A549 (cell line): ENCODE data around the gene TMEM126A. TPM values are rescaled to one million over a fixed set of nuclear protein-coding genes. Genes with fewer than 3 reads are reported as not detected.

ENCODE experiments used
- ATOH8 ChIP-seq: fragments of 250-450 bp; sonication (Bioruptor Pico); IDR thresholded peaks from 2 replicates; pipeline ENCODE4 v1.5.0; 2020; ENCODE audit warnings: low read depth, mild to moderate bottlenecking, moderate library complexity
- BCL3 ChIP-seq: fragments of >200 bp; sonication (Bioruptor Twin); formaldehyde crosslinking; IDR thresholded peaks from 3 replicates; pipeline ENCODE4 v1.6.1; 2016
- CBX2 ChIP-seq: fragments of 200-600 bp; sonication (generic); IDR thresholded peaks from 2 replicates; pipeline ENCODE4 v1.6.1; 2016; ENCODE audit warnings: low read depth, mild to moderate bottlenecking, borderline replicate concordance
- CBX8 ChIP-seq: fragments of 200-600 bp; sonication (generic); IDR thresholded peaks from 2 replicates; pipeline ENCODE4 v1.6.1; 2016
- CEBPB ChIP-seq, 2 experiments: fragments of >200 bp in 1 of 2; sonication (Bioruptor Twin) in 1 of 2; formaldehyde crosslinking in 1 of 2; IDR thresholded peaks; 2 replicates each; pipeline ENCODE4 v1.6.1; 2012 to 2016
- CHD2 ChIP-seq: fragments of 150-350 bp; IDR thresholded peaks from 2 replicates; pipeline ENCODE4 v1.6.1; 2014; ENCODE audit warnings: low read length; ENCODE audit not compliant: partially characterized antibody
- EHF ChIP-seq: fragments of 250-450 bp; sonication (Bioruptor Pico); IDR thresholded peaks from 2 replicates; pipeline ENCODE4 v1.5.0; 2020; ENCODE audit warnings: mild to moderate bottlenecking
- ESRRA ChIP-seq: fragments of 150-350 bp; IDR thresholded peaks from 2 replicates; pipeline ENCODE4 v1.6.1; 2014; ENCODE audit warnings: mild to moderate bottlenecking, low read length, borderline replicate concordance
- FOSB ChIP-seq: fragments of 250-450 bp; sonication (Bioruptor Pico); IDR thresholded peaks from 2 replicates; pipeline ENCODE4 v1.5.0; 2020; ENCODE audit warnings: mild to moderate bottlenecking, moderate library complexity
- FOXS1 ChIP-seq: fragments of 250-450 bp; sonication (Bioruptor Pico); IDR thresholded peaks from 2 replicates; pipeline ENCODE4 v1.5.0; 2020; ENCODE audit warnings: mild to moderate bottlenecking, moderate library complexity
- GATA3 ChIP-seq: IDR thresholded peaks from 2 replicates; pipeline ENCODE4 v1.6.1; 2012; ENCODE audit warnings: borderline replicate concordance
- HDAC2 ChIP-seq: fragments of 200-600 bp; sonication (generic); IDR thresholded peaks from 2 replicates; pipeline ENCODE4 v1.6.1; 2016
- HES2 ChIP-seq: fragments of >200 bp; sonication (Bioruptor Twin); formaldehyde crosslinking; IDR thresholded peaks from 2 replicates; pipeline ENCODE4 v1.6.1; 2016
- HOXB13 ChIP-seq: fragments of 250-450 bp; sonication (Bioruptor Pico); IDR thresholded peaks from 2 replicates; pipeline ENCODE4 v1.5.0; 2020; ENCODE audit warnings: low read depth, mild to moderate bottlenecking, moderate library complexity
- JUNB ChIP-seq: fragments of >200 bp; sonication (Bioruptor Twin); formaldehyde crosslinking; IDR thresholded peaks from 2 replicates; pipeline ENCODE4 v1.6.1; 2016
- MAFK ChIP-seq: fragments of 450-650 bp; IDR thresholded peaks from 2 replicates; pipeline ENCODE4 v1.6.1; 2014; ENCODE audit not compliant: partially characterized antibody
- NFE2L2 ChIP-seq: fragments of 150-350 bp; conservative IDR thresholded peaks from 2 replicates; pipeline ENCODE4 v1.6.1; 2014; ENCODE audit warnings: low read length
- NPAS2 ChIP-seq: fragments of 250-450 bp; sonication (Bioruptor Pico); IDR thresholded peaks from 2 replicates; pipeline ENCODE4 v1.8.0; 2022; ENCODE audit warnings: mild to moderate bottlenecking, moderate library complexity, borderline replicate concordance
- NR3C1 ChIP-seq: fragments of >200 bp; sonication (Bioruptor Twin); formaldehyde crosslinking; IDR thresholded peaks from 3 replicates; pipeline ENCODE4 v1.6.1; 2017
- PBX3 ChIP-seq: IDR thresholded peaks from 2 replicates; pipeline ENCODE4 v1.6.1; 2012
- PHF8 ChIP-seq: fragments of 200-600 bp; sonication (generic); IDR thresholded peaks from 2 replicates; pipeline ENCODE4 v1.6.1; 2016; ENCODE audit warnings: low read depth, mild to moderate bottlenecking, antibody characterized with exemption, moderate library complexity, borderline replicate concordance
- RAD21 ChIP-seq, 2 experiments: fragments of >200 bp in 1 of 2; sonication (Bioruptor Twin) in 1 of 2; formaldehyde crosslinking in 1 of 2; IDR thresholded peaks in 1 of 2; conservative IDR thresholded peaks in 1 of 2; 2 replicates in 1 of 2; 3 replicates in 1 of 2; pipeline ENCODE4 v1.6.1; 2012 to 2018; ENCODE audit warnings: inconsistent platforms in 1 of 2
- RCOR1 ChIP-seq: fragments of 150-350 bp; IDR thresholded peaks from 2 replicates; pipeline ENCODE4 v1.6.1; 2014; ENCODE audit warnings: antibody characterized with exemption, low read length, low read depth
- SMC3 ChIP-seq: fragments of >200 bp; sonication (Bioruptor Twin); formaldehyde crosslinking; IDR thresholded peaks from 3 replicates; pipeline ENCODE4 v1.6.1; 2018; ENCODE audit warnings: inconsistent platforms
- TFCP2L1 ChIP-seq: fragments of 250-450 bp; sonication (Bioruptor Pico); IDR thresholded peaks from 2 replicates; pipeline ENCODE4 v1.5.0; 2021; ENCODE audit warnings: mild to moderate bottlenecking
- USF2 ChIP-seq: fragments of 450-650 bp; IDR thresholded peaks from 2 replicates; pipeline ENCODE4 v1.6.1; 2014; ENCODE audit warnings: antibody characterized with exemption
- ZC3H11A ChIP-seq: fragments of 450-650 bp; IDR thresholded peaks from 2 replicates; pipeline ENCODE4 v1.6.1; 2014; ENCODE audit warnings: antibody characterized with exemption, mild to moderate bottlenecking
- ZNF302 ChIP-seq: fragments of 250-450 bp; sonication (Bioruptor Pico); IDR thresholded peaks from 2 replicates; pipeline ENCODE4 v1.9.0; 2021; ENCODE audit warnings: inconsistent platforms, mild to moderate bottlenecking, moderate library complexity
- polyA plus RNA-seq, 4 experiments: library from polyadenylated mRNA; depleted of rRNA in 3 of 4; stranded (reverse); fragments of >200 nt; fragmentation: RNase III in 1 of 4; extraction: RNeasy Plus Mini Kit Qiagen cat#74134 plus additional on column Dnase treatment in 1 of 4; gene quantifications; 2 replicates in 3 of 4; 3 replicates in 1 of 4; pipeline ENCODE4 v1.2.3, GENCODE V29; 2011 to 2017

TMEM126A gene
- polyA plus RNA-seq, 2 of the 4 experiments (the other 2 are of a cell fraction) = 74.9 to 123 TPM

GRCh38 chr11:85664615-85665481 is 17.1 kb downstream of the TMEM126A start, which contains the start of gene CREBZF (continued):
- TF ChIP-seq BCL3 (peak; percentile 92), EHF (no peak), MAFK (peak; percentile 100), CHD2 (peak; percentile 91), HES2 (no peak), PHF8 (peak; percentile 99), ZC3H11A (no peak), PBX3 (no peak), RAD21 (conservative IDR thresholded peaks at IDR 0.05 in 1 of 2, IDR thresholded peaks at IDR 0.05 in 1 of 2) (no peak), NFE2L2 (peak; percentile 97), ZNF302 (no peak; the same call in 1 of the 2 replicates), NPAS2 (no peak), NR3C1 (no peak), HDAC2 (no peak), CBX8 (peak; percentile 50; the same call in 1 of the 2 replicates), FOXS1 (CRISPR knock-in tag) (no peak), FOSB (0 out of 2 replicates have a peak, but pooled peaks have one; percentile 17), JUNB (no peak), USF2 (no peak), GATA3 (peak; percentile 47; the same call in 1 of the 2 replicates), TFCP2L1 (CRISPR knock-in tag) (peak; percentile 65; the same call in 1 of the 2 replicates), CBX2 (no peak), RCOR1 (no peak), HOXB13 (CRISPR knock-in tag) (0 out of 2 replicates have a peak, but pooled peaks have one; percentile 37), CEBPB (IDR thresholded peaks at IDR 0.05) (0 out of 4 replicates have a peak, but pooled peaks of 1 of the 2 experiments have one; percentile 39), ATOH8 (CRISPR knock-in tag) (no peak), ESRRA (no peak), SMC3 (peak; percentile 10; the same call in 1 of the 3 replicates)
